ENCODE measurements around the gene NDC1.

DNA sequence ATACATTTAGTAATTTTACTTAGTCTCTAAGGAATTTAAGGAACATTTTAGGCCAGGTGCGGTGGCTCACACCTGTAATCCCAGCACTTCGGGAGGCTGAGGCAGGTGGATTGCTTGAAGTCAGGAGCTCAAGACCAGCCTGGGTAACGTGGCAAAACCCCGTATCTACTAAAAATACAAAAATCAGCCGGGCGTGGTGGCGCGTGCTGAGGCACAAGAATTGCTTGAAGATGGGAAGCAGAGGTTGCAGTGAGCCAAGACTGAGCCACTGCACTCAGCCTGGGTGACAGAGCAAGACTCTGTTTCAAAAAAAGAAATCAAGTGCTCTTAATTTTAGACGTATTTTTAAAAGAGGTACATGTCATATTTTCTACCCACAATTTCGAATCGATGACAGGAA is 3.3 kb downstream of the NDC1 start:
- TF ChIP-seq CTCF (IDR thresholded peaks at IDR 0.05; ENCODE audit: low read length): no peak
- TF ChIP-seq EZH2 (optimal IDR thresholded peaks at IDR 0.05; ENCODE audit: low read depth, low read length): no peak
